SHP77 treated with DMSO at 0.1 percent for 48 hours (cell line): ENCODE results near the gene GPR31.

Source experiments
- DNase-seq: peaks from one replicate; lab custom pipeline; 2025; lab: John Stamatoyannopoulos, UW

GPR31 gene

DNA sequence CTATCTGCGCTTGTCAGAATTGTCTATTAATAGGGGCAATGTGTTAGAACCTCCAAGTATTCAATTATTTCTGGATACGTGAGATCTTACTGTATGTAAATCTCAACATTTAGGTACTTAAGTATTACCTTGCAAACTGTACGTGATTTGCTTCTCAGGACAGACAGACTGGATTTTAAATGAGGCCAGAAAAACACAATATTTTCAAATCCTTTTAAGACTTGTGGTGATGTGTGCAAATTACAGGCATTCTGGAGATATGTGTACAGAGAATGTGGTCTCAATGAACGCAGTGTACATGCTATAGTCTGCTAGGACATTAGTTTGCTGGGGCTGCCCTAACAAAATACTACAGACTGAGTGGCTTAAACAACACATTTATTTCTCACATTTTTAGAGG is 18.0 kb downstream of the GPR31 start:
- DNase-seq: no peak

DNA sequence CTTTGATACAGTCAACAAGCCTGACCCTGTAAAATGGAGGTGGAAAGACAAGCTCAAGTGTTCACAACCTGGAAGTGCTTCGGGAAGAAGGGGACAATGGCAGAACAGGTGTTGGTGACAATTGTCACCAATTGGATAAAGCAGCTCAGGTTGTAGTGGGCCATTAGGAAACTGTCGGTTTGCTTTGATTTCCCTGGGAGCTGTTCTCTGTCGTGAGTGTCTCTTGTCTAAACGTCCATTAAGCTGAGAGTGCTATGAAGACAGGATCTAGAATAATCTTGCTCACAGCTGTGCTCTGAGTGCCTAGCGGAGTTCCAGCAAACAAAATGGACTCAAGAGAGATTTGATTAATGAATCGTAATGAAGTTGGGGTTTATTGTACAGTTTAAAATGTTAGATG is 19.9 kb downstream of the GPR31 start:
- DNase-seq: no peak

DNA sequence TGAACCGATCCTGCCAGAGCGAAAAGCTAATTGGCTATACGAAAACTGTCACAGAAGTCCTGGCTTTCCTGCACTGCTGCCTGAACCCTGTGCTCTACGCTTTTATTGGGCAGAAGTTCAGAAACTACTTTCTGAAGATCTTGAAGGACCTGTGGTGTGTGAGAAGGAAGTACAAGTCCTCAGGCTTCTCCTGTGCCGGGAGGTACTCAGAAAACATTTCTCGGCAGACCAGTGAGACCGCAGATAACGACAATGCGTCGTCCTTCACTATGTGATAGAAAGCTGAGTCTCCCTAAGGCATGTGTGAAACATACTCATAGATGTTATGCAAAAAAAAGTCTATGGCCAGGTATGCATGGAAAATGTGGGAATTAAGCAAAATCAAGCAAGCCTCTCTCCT is 20.7 kb downstream of the GPR31 start:
- DNase-seq: no peak

DNA sequence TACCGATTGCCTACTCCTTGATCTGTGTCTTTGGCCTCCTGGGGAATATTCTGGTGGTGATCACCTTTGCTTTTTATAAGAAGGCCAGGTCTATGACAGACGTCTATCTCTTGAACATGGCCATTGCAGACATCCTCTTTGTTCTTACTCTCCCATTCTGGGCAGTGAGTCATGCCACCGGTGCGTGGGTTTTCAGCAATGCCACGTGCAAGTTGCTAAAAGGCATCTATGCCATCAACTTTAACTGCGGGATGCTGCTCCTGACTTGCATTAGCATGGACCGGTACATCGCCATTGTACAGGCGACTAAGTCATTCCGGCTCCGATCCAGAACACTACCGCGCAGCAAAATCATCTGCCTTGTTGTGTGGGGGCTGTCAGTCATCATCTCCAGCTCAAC is 21.4 kb downstream of the GPR31 start:
- no peak for DNase-seq

DNA sequence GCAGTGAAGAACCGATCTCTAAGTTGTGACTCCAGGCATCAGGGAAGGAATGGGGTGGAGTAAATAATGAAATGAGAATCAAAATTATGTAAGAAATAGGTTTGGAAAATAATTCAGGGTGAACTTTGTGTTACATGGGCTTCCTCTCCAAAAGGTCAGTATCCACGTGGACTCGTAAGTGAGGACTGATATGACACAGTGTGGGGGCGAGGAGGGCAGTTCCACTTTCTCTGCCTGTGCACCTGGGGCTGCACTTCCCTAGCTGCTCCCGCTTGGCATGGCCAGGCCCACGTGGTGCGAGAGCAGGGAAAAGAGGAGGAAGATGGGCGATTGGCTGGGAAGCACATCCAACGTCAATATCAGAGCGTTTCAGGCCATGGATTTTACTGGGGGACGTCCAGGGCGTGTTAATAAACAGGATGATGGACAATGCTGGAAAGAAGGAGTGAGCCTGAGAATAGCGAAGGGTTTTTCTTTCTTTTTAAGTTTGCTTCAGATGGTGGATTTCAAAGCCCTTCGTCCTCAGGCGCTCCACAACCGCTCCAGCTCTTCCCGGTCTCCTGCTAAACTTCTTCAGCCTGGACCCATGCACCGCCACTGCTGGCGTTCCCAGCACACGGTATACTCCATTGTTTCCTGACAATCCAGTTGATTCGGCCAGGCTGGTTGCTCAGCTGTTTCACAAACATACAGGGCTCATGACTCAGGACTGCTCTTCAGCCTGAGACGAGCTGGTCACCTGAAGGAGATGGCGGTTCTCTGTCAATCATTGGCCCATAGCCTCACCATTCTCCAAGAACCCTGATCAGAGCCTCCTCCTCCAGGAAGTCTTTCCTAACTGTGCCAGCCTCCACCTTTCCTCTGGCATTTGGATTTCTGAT is 23.1 kb downstream of the GPR31 start:
- DNase-seq: no peak

DNA sequence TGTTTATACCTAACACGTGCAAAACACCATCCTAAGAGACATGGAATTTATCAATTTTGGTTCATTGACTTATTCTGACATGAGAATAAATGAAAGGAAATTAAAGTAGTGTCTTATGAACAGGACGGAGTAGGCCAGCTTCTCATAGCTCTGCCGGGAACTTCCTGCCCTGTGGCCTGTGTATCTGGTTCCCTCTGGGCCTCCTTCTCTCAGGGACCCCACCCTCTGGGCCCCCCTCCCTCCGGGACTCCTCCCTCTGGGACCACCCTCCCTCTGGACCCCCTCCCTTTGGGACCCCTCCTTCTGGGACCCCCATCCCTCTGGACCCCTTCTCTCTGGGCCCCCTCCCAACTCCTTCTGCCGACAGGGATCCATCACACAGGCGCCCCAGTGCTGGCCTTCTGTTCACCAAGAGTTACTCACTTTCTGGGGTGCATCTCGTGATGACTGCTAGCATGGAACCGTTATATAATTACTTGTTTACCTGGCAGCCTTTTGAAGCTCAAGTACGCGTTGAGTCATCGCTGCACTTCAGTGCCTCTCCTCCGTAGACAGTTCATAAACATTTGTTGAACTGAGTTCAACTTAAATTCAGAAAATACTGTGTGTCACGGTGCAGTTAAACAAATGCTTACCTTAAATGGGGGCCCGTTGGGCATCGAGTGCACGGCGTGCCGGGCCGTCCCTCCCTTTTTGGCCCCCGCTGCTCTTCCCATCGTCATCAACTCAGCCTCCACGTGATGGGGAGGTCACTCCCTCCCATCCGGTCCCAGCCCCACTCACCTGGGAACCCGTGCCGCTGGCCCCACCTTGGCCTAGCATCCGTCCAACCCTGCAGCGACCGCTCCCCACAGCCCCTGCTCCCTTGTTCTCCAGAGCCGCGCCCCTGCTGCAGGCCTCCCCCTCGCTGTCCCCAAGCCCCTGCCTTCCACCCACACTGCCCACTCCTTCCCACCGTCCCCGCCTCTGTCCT is 26.8 kb downstream of the GPR31 start:
- DNase-seq: no peak

DNA sequence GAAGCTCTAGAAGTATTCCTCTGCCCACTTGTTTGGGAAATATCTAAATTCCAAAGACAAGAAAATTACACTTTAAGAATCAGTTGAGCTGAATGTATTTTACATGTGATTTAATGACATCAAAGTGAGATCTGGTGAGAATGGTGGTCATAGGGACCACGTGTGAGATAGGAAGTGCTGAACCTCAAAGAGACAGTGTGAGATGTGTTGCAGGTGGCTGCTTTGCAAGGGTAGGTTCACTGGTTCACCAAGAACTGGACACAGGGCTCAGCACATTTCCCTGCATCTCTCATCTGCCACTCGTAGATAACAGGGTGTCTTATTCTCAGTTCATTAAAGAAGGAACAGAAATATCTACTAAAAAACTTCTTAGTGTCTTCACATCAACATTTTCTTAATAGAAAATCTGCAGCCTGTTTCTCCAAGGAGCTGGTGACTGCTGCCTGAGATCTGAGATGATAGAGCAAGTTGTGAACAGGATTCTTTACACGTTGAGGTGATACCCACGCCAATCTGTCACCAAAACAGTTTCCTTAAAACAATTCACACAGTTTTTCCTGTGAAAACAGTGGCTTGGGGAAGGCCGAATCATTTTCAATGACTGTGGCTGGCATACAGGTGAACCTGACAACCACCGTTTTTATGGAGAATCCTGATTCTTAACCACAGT is 27.6 kb downstream of the GPR31 start:
- no peak for DNase-seq

DNA sequence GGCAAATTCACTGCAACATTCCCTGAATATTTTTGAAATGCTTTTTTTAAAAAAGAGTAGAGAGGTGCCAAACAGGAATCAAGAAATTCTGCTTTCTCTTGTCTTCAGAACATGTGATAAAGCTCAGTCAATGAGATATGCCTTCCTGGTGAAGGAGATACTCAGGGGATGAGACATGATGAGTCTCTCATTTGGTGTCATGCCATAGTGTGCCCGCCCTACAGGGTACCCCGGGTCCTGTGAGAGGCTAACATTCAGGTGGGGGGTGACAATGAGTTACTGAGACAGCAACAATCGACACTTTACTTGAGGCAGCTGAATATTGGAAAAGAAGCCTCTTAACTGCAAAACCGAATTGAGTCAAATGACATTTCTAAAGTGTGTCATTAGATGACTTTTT is 28.2 kb downstream of the GPR31 start:
- DNase-seq: no peak

DNA sequence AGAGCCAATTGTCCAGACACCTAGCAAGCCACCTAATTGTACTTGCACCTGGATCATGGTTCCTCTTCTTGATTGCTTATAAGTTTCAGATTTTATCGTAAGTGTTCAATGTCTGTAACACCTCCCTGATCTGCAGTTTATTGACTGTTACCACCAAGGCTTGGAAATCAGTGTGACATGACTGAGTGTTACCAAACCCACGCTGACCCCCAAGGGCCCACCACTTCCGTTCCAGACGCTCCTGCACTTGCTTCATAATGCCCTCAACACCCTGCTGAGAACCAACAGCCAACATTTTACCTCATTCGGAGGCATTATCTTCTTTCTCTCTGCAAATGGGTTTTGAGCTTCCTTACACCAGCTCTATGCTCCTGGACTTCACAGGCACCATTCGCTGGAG is 28.6 kb downstream of the GPR31 start:
- DNase-seq: no peak

DNA sequence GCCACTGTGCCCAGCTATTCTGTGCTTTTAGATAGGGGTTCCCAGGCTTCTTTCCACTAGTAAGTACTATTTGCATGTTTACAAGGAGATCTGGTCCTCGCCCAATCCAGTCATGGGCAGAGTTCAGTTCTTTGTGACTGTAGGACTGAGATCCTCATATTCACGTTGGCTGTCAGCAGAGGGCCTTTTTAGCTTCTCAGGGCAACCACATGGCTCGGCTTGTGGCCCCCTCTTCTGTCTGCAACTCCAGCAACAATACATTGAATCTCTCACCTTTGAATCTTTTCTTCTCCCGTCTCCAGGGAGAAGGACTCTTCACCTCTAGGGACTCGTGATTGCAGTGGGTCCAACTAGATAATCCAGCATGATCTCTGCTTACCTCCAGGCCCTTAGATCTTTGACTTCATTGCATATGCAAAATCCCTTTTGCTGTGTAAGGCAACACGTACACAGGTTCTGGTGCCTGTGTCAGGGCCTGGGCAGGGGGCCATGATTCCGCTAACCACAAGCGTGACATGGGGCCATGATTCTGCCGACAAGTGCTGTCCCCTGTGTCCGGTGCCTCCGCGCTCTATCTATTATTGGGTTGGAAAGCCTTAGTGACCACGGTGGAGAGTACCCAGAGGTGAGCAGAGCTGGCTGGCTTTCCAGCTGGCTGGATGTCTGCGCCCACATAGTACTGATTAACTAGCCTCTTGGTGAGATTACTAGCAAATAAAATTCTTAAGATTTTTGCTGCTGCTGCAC is 29.8 kb downstream of the GPR31 start:
- no peak for DNase-seq

DNA sequence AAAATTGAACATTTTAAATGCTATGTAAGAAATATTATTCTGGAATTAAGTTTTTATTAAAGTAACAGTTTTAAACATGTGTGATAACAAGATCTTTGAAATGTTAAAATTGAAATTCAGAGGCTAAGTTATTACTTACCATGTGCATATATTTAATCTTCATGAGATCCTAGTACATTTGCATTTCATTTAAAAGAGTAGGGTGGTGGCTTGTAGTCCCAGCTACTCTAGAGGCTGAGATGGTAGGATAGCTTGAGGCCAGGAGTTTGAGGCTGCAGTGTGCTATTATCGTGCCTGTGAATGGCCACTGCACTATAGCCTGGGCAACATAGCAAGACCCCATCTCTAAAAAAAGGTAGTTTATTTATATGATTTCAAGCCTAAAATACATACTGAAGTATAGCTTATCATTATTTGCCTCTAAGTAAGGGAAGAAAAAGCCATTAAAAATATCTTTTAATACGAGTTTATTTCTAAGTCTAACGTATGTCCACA is 31.9 kb downstream of the GPR31 start:
- no peak for DNase-seq

DNA sequence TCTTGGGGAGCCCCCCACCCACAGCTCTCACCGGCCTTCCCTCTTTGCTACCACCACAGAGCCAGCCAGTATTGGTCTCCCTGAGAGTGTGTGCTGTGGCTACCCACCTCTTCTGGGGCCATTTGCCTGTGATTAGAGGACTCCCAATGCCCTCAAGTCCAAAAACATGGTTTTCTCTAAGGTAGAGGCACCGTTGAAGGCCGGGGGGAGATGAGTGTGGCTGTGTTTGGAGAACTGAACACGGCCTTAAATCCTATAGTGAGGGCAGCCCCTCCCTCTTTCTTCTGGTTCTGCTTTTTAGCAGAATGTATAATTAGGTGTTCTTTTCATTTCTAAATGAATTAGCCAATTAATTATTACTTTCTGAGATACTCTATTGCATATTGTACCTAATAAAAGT is 32.4 kb downstream of the GPR31 start:
- DNase-seq: no peak

DNA sequence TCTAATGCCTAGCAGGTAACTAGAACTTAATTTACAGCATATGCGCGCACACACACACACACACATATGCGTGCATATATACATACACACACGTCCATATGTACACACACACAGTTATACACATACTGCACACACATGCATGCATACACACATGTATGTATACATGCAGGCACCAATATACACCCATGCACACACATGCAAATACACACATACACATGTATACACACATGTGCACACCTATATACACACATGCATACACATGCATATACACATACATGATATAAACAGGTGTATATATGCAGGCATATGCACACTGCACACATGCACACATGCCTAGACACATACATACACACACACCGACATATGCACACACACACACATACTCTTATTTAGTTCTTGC is 33.0 kb downstream of the GPR31 start:
- DNase-seq: no peak

DNA sequence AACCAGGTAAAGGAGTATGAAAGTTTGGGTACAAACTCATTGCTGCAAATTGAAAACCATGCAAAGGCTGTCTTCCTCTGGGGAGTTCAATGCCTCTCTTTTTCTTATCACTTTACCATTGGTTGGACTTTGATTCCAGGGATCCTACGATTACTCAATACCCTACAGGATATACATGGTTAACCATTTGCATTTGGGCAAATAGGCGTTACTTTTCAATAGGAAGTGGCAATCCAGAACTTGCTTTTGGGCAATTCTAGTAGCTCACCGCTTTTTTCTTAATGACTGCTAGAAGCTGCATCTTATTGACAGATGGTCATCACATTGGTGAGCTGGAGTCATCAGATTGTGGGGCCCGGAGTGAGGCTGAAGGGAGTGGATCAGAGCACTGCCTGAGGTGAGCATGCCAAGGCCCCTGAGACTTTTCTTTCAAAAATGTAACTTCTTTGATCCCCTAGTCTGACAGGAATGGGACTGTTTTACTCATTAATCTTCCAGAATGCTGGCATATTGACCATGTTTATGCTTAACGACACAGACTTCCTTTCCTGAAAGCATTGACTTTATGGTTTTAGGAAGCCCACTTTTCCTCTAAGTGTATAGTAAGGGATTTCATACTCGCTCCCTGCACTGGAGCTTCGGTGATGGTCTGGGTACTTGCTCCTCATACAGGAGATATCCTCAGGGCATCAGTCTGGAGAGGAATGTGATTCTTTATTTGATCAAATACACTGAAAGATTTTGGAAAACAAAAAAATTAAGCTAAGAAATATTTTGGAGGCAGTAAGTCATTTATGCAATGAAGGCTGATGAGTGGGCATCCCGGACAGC is 34.7 kb downstream of the GPR31 start, which contains the start of gene CCR6:
Gene CCR6 (plus strand): TSS at position 270 of the 831 bp plus-strand sequence. CDS start 13,039 bp downstream, outside the sequence.
- DNase-seq: no peak

DNA sequence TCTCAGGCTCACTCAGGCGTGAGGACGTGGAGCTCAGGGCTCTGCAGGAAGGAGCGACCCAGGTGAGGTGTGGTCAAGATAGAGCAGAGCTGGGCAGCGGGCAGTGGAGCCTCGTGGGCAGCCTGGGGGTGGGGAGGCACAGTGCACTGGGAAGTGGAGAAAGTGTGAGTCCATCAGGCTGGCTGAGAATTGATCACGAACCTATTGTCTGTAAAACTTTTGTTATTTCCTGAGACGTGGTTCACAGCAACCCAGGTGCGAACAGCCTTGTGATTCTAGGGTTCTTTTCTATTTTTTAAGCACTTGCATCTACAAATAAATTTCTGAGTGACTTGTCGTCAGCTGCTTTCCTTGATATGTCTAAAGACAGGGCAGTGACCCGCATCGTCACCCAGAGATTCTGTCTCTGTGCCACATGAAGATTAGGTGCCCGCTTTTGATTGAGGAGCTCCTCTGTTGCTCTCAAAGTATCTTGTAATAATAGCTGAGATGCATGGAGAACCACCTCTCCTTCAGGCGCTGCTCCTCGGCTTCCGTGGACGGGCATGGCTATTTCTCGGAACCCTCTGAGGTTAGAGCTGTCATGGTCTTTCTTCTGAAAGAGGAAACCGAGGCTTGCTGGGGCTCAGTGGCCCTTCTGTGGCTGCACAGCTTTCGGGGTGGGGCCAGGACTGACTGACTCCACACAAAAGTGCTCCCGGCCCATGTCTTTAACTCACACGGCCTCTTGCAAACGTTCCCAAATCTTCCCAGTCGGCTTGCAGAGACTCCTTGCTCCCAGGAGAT is 35.5 kb downstream of the GPR31 start:
- no peak for DNase-seq

DNA sequence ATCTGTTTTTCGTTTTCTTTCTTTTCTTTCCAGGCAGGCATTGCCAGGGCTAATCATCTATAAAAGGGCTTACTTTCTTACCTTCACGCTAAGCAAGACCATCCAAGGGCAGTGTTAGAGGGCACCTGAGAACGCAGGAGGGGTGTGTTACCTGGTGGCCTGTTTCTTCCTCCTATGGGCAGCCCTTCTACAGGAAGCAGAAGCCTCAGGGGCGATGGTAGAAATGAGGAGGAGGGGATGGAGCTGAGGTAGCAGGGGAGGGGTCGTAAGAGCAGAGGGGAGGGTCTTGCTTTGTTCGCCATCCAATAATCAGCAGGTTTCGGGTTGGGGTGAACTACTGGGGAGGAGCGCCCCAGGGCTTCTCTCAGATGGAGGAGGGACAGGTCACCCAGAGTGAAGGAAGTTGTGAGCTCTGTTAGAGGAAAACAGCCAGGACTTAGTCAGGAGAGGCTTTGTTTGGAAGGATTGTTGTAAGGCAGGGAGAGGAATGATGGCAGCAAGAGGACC is 36.4 kb downstream of the GPR31 start:
- no peak for DNase-seq

DNA sequence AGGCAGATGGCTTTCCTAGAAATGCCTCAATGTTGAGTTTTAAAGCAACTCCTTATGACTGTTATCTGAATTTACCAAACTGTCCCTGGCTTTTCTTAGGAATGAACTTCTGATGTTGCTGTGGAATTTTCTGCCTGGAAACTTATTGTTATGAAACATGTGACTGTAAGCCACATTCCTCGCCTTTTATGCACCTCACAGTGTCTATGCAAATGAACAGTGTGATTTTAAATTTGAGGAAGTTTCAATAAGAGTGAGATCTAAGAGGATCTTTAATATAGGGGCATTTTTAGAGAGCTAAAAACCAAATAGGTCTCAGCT is 37.2 kb downstream of the GPR31 start:
- no peak for DNase-seq

DNA sequence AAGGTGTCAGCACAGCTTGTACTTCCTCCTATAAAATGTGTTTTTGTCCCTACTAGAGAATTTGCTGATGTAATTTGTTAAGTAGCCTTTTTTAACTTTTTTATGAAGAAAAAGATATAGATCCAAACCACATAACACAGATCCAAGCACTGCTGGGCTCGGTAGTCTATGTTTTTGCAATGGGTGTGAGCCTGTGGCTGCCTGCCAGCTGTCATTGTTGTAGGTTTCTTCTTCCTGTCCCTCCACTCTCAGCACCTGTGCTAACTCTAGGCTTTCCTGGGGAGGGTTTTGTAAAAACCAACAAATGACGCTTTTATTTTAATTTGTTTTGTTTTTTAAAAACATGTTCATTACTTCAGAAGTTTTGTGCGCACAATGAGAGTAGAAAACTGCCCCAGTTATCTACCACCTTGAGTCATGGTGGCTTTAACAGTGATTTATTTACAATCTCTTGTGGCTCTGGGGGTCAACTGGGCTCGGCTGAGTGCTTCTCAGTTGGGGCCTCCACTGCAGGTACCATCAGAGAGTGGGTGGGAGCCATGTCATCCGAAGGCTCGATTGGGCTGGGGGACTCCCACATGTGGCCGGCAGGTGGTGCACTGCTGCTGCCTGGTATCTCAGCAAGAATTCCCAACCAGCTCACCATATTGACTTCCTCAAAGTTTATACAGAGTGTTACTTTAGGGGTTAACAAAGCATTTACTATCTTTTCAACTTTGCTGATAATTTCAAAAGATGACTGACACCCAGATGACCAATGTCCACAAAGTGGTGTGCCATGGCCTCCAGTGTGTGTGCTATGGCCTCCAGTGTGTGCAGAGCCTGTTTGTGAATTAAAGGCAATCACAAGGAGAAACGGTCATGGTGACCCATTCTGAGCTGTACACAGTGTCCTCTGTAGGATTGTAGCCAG is 37.9 kb downstream of the GPR31 start:
- DNase-seq: no peak

DNA sequence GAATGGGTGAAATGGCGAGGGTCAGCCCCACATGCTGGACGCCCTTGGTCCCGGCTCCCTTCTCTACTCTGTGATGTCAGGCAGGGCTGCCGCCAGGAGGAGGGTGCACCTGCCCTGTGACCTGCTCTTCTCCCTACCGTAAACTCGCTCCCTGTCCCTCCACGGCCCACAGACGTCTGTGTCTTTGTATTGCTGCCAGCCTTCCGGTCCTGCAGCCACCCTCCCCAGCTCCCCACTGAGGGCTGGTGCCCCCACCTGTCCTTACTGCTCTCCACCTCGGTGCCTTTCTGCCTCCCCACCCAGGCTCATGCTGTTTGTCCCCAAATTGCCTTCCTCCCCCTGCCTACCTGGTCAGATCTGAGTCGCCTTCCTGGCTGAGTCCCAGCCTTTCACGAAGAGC is 38.9 kb downstream of the GPR31 start:
- DNase-seq: no peak
